Fibroblast of skin of left quadriceps (primary cell): Measurements from ENCODE around the gene ZNF609.
A peak's percentile ranks its signal among the peaks of the same experiment; 100 is the strongest.

Experiments
- DNase-seq, 2 experiments: peaks; one replicate each; pipeline ENCODE4 v3.0.0-alpha.2; 2013; ENCODE audit warnings: low read depth in 2 of 2

The ZNF609 gene

GRCh38 chr15:64651601-64652191, 191.3 kb downstream of the ZNF609 start:
- DNase-seq, result no peak

- DNase-seq, result peak in 1 of 2 experiments; percentile 9
Measured at GRCh38 chr15:64653757-64654156, 193.4 kb downstream of the ZNF609 start.

GRCh38 chr15:64656508-64656907, 196.1 kb downstream of the ZNF609 start:
- no peak for DNase-seq

GRCh38 chr15:64665179-64665578, 204.8 kb downstream of the ZNF609 start:
- no peak for DNase-seq

DNA sequence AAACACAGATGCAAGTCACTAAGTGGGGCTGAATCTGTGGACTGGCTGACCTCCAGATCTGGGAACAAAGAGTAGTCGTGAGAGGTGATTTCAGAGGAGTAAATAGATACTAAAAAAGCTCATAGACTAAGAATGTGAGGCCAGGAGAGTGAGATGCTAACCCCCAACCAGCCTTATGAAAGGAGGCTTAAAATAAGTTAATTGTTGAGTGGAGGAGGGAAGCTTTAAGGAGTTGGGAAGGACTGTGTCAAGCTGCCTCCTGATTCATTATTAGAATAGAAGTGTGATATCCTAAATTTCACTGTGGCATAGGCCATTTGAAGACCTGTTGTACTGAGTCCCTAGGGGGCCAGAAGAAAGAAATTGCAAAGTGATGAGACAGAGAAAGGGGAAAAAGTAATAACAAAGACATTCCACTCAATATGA, 207.4 kb downstream of the ZNF609 start:
- peak; percentile 35 to 49 for DNase-seq

GRCh38 chr15:64673866-64674265, 213.5 kb downstream of the ZNF609 start:
- DNase-seq, result no peak

DNA sequence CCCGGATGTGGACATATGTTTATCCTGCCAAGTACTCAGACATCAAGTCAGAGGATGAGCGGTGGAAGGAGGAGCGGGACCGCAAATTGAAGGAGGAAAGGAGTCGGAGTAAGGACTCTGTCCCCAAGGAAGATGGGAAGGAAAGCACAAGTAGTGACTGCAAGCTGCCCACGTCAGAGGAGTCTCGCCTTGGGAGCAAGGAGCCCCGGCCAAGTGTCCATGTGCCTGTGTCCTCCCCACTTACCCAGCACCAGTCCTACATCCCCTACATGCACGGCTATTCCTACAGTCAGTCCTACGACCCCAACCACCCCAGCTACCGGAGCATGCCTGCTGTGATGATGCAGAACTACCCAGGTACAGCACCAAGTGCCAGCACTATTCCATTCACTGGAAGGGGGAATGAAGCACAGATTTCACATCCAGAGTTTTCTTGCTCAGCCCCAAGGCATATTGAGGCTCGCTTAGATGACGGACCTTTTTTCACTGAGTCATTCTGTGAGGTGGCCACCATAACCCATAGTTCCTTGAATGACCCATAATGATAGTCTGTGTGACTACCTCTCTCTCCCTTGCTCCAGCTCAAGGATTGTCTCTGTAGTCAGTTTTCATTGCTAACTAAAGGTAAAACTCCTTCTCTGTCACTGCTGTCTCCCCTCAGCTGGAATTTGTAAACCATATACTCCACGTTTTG, 217.9 kb downstream of the ZNF609 start:
- no peak for DNase-seq

DNA sequence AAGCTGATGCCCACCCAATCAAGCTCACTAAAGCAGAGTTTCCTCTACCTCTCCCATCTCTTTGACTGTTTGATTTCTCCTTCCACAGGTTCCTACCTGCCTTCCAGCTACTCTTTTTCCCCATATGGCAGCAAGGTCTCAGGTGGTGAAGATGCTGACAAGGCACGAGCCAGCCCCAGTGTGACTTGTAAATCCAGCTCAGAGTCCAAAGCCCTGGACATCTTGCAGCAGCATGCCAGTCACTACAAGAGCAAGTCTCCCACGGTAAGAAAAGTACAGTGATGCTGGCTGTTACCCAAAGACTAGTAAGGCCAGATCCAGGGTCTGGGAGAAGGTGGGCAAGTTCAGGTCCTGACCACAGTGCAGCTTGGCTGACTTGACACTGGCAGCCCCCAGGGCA, 219.7 kb downstream of the ZNF609 start:
- DNase-seq, result no peak

DNA sequence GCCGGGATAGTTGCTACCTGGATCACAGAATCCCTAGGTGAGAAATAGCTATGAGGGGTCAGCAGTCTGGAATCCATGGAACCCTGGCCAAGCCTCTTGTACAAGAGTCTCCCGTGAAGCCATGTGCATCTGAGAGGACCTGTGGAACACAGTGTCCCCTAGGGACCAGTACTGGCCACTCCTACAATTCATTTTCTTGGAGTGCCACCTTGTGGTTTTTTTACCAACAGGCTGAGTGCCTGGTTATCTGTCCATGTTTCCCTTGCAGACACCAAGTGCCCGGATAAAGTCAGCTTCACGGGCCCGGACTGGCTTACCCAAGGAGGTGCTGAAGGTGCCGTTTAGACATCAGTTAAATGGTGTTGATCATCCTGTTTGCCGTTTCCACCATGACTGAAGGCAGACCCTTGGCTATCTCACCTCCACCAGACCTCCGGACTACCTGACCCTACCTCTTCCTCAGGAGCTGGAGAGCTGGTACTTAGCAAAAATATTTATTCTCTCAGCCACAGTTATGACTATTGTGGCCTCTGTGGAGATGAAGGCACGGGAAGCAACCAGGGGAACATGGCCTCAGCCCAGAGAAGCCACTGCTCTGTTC, 221.1 kb downstream of the ZNF609 start:
- peak in 1 of 2 experiments; percentile 9 for DNase-seq

GRCh38 chr15:64682255-64682654, 221.9 kb downstream of the ZNF609 start:
- DNase-seq, result no peak

GRCh38 chr15:64683378-64683777, 223.0 kb downstream of the ZNF609 start:
- no peak for DNase-seq

DNA sequence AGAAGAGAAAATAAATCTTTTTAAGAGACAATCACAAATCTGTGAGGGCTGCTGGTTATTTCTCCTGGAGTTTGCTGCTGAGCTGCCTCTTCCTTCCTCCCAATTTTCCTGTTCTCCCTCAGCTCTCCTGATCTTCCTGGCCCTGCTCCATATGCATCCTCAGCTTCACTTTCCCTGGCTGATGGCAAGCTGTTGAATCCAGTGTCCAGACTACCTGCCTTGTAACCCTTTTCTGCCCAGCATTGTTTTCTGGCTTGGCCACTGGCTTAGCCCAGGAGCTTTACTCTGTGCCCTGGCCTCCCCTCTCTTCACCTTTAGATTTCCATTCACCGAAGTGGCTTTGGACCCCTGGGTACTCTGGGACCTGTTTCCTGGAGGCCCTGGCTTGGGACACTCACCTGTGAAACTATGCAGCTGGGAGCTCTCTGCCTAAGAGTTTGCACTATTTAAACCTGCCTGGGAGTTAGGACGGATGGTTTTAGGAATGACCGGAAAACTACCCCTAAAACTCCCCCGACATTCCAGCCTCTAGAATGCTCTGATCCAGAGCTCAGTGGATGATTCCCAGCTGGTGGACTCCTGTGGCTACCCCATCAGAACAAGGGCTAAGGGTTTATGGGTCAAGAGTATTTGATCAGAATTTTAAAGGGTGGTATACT, 225.0 kb downstream of the ZNF609 start:
- DNase-seq, result no peak

DNA sequence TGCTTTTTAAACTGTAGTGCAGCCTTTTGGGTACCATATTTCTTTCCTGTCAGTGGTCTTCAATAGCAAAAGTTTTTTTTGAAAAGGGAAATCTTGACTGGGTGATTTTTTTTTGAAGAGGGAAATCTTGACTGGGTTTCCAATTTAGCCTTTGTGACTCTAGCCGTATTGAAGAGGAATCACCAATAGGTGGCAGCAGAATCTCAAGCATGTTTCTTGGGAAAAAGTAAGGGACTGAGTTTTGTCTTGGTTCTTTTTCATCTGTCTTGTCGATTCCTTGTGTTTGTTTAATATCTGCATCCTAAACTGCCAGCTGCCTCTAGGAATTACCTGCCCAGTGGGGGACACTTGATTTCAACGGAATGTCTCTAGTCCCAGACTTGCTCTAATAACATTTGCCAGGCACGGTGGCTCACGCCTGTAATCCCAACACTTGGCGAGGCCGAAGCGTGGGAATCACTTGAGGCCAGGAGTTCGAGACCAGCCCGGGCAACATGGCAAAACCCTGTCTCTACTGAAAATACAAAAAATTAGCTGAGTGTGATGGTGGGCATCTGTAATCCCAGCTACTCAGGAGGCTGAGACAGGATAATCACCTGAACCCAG, 225.9 kb downstream of the ZNF609 start:
- DNase-seq, result peak; percentile 17 to 30

- no peak for DNase-seq
Measured at GRCh38 chr15:64687172-64687571, 226.8 kb downstream of the ZNF609 start.

DNA sequence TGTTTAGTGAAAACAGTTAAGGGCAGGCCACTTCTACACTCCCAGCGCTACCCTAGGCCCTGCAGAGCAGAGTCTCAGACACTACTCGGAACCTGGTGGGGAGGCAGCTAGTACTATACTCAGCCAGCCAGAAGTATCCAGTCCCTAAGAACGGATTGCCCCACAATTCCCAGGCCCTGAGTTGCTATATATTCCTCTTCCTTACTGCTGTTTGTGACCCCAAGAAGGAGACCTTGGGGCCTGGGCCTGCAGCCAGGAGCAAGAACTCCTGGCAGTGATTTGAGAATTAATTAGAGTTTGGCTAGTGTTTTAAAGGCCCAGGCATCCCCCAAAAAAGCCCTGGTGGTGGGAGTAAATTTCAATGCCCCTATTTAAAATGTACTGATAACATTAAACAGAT, 227.3 kb downstream of the ZNF609 start:
- no peak for DNase-seq

- DNase-seq, result no peak
Measured at GRCh38 chr15:64688770-64689169, 228.4 kb downstream of the ZNF609 start.

- no peak for DNase-seq
Measured at GRCh38 chr15:64690008-64690407, 229.6 kb downstream of the ZNF609 start.

GRCh38 chr15:64690578-64691296, 230.4 kb downstream of the ZNF609 start:
- DNase-seq, result no peak

- DNase-seq, result no peak
Measured at GRCh38 chr15:64691896-64692565, 231.7 kb downstream of the ZNF609 start.

- peak; percentile 68 to 70 for DNase-seq
Measured at GRCh38 chr15:64693134-64693533, 232.8 kb downstream of the ZNF609 start.

GRCh38 chr15:64694816-64695215, 234.4 kb downstream of the ZNF609 start:
- DNase-seq, result no peak
